Activated CD8-positive, alpha-beta T cell treated with anti-CD3 and anti-CD28 coated beads for 36 hours (primary cell): ENCODE measurements around the gene BCKDHA. TPM values are rescaled to one million over a fixed set of nuclear protein-coding genes. Genes with fewer than 3 reads are reported as not detected.

ENCODE experiments used
- ATAC-seq: fragments of 200-7000 bp; cut with Tn5 transposase; one replicate; pipeline ENCODE4 v1.10.0; 2021; ENCODE audit warnings: mild to moderate bottlenecking, moderate library complexity
- CTCF ChIA-PET: fragments of 350-600 bp; sonication (Branson Sonifier 250); formaldehyde crosslinking; loops from one replicate; lab custom pipeline; 2021; ENCODE audit warnings: antibody characterized with exemption; lab: Charles Lee
- POLR2A ChIA-PET: fragments of 350-600 bp; sonication (Branson Sonifier 250); formaldehyde crosslinking; loops from one replicate; lab custom pipeline; 2021; ENCODE audit warnings: antibody characterized with exemption; lab: Charles Lee
- DNase-seq: peaks from one replicate; pipeline ENCODE4 v3.0.0-alpha.2; 2020
- H3K27ac Mint-ChIP-seq: one replicate; pipeline ENCODE4 v1.8.0; 2021; ENCODE audit warnings: mild to moderate bottlenecking, mixed read lengths
- H3K27me3 Mint-ChIP-seq: one replicate; pipeline ENCODE4 v1.8.0; 2021; ENCODE audit warnings: mixed read lengths
- H3K36me3 Mint-ChIP-seq: one replicate; pipeline ENCODE4 v1.8.0; 2021; ENCODE audit warnings: low read depth, mixed read lengths
- H3K4me1 Mint-ChIP-seq: one replicate; pipeline ENCODE4 v1.8.0; 2021; ENCODE audit warnings: low read depth, mixed read lengths
- H3K4me3 Mint-ChIP-seq: one replicate; pipeline ENCODE4 v1.8.0; 2021; ENCODE audit warnings: mild to moderate bottlenecking, moderate library complexity, mixed read lengths
- H3K9me3 Mint-ChIP-seq: one replicate; pipeline ENCODE4 v1.8.0; 2021; ENCODE audit warnings: mixed read lengths
- CTCF ChIP-seq: fragments of 200-600 bp; IDR thresholded peaks from one replicate; pipeline ENCODE4 v1.8.0; 2022; ENCODE audit warnings: antibody characterized with exemption, mild to moderate bottlenecking
- intact Hi-C: fragments of 100-400 bp; cut with micrococcal nuclease; formaldehyde crosslinking; loops from one replicate; pipeline ENCODE4 v1.10.0; 2022
- total RNA-seq, 2 experiments: library from RNA; stranded (reverse); gene quantifications; one replicate each; pipeline ENCODE4 v1.2.3, GENCODE V29; 2021

BCKDHA gene
- total RNA-seq, 2 experiments from 2014 or later: 32.3 to 36.9 TPM

- POLR2A ChIA-PET: interaction anchor here (0.7 to 4.0 kb wide), 3 partner anchors 8 to 373 kb away, joined by 3 to 14 read pairs (median 3); partner anchors contain the start of gene DMAC2
- no peaks in the 10 kb centered on the region for H3K4me1 Mint-ChIP-seq
- no peaks in the 10 kb centered on the region for H3K9me3 Mint-ChIP-seq
- DNase-seq: no peak
- no peak overlapping the region for H3K27ac Mint-ChIP-seq
- CTCF ChIA-PET: interaction anchor here (1.2 to 15.6 kb wide), 15 partner anchors 8 to 306 kb away, joined by 3 to 272 read pairs (median 13); partner anchors contain the start of genes B3GNT8, CEACAM21 and DMAC2
- no peak for ATAC-seq
- H3K4me3 Mint-ChIP-seq: no peak overlapping the region
- intact Hi-C loops: loop anchor here (5.0 kb wide), 1 partner anchor 124 kb away; no protein-coding TSS in a partner anchor
- H3K27me3 Mint-ChIP-seq: peaks cover 10% of the 10 kb centered on the region
- no peaks in the 10 kb centered on the region for H3K36me3 Mint-ChIP-seq
- no peak for TF ChIP-seq CTCF
Measured at GRCh38 chr19:41447732-41448332, 50.2 kb downstream of the BCKDHA start.

GRCh38 chr19:41449079-41449864, 51.7 kb downstream of the BCKDHA start:
- Mint-ChIP-seq H3K27me3 (peaks cover 9% of the 10 kb centered on the region), H3K36me3 (no peaks in the 10 kb centered on the region), H3K4me1 (no peaks in the 10 kb centered on the region), H3K27ac (no peak overlapping the region), H3K9me3 (no peaks in the 10 kb centered on the region), H3K4me3 (peak overlapping the region; percentile 62)
- ChIA-PET CTCF (interaction anchor here (0.6 to 15.6 kb wide), 40 partner anchors 8 to 304 kb away, joined by 3 to 272 read pairs (median 6); partner anchors contain the start of genes B3GNT8, CEACAM21 and DMAC2), POLR2A (interaction anchor here (0.6 to 4.0 kb wide), 6 partner anchors 9 to 163 kb away, joined by 3 to 14 read pairs (median 3); partner anchors contain the start of genes CEACAM21 and DMAC2)
- ATAC-seq (peak; percentile 96), DNase-seq (peak; percentile 79)
- peak; percentile 97 for TF ChIP-seq CTCF
- intact Hi-C loops: loop anchor here (5.0 kb wide), 1 partner anchor 123 kb away; no protein-coding TSS in a partner anchor

GRCh38 chr19:41449865-41450178, 52.2 kb downstream of the BCKDHA start:
- H3K9me3 Mint-ChIP-seq: no peaks in the 10 kb centered on the region
- intact Hi-C loops: loop anchor here (5.0 kb wide), 1 partner anchor 122 kb away; no protein-coding TSS in a partner anchor
- H3K4me1 Mint-ChIP-seq: no peaks in the 10 kb centered on the region
- ATAC-seq: no peak
- no peak for TF ChIP-seq CTCF
- H3K36me3 Mint-ChIP-seq: no peaks in the 10 kb centered on the region
- ChIA-PET POLR2A (interaction anchor here (1.0 to 4.0 kb wide), 4 partner anchors 10 to 96 kb away, joined by 3 to 14 read pairs (median 4); partner anchors contain the start of gene DMAC2), CTCF (interaction anchor here (0.6 to 15.6 kb wide), 30 partner anchors 10 to 264 kb away, joined by 3 to 272 read pairs (median 7); partner anchors contain the start of genes B3GNT8, CEACAM21 and DMAC2)
- no peak overlapping the region for H3K27ac Mint-ChIP-seq
- H3K27me3 Mint-ChIP-seq: peaks cover 8% of the 10 kb centered on the region
- no peak overlapping the region for H3K4me3 Mint-ChIP-seq
- DNase-seq: no peak

GRCh38 chr19:41452584-41453275, 55.1 kb downstream of the BCKDHA start:
- no peak for DNase-seq
- TF ChIP-seq CTCF: no peak
- H3K9me3 Mint-ChIP-seq: no peaks in the 10 kb centered on the region
- ChIA-PET CTCF (interaction anchor here (15.6 kb wide), 1 partner anchor 117 kb away, joined by 272 read pairs; the partner anchor contains the start of gene CEACAM21), POLR2A (no interaction called here)
- peaks cover 11% of the 10 kb centered on the region for H3K4me1 Mint-ChIP-seq
- peaks cover 9% of the 10 kb centered on the region for H3K27me3 Mint-ChIP-seq
- no peaks in the 10 kb centered on the region for H3K36me3 Mint-ChIP-seq
- no peak overlapping the region for H3K27ac Mint-ChIP-seq
- no peak overlapping the region for H3K4me3 Mint-ChIP-seq
- intact Hi-C loops: no loop called here
- no peak for ATAC-seq
